Activated gamma-delta T cell treated with anti-CD3 and anti-CD28 coated beads, Interleukin-2, amount 50 U/mL, for 16 hours (primary cell): ENCODE results near the gene GRID1.

Experiments
- DNase-seq: peaks from one replicate; pipeline ENCODE4 v3.0.0-alpha.2; 2020; ENCODE audit warnings: low read depth

GRID1 gene

GRCh38 chr10:85581371-85581770 lies 785.2 kb downstream of the GRID1 start:
- no peak for DNase-seq

DNA sequence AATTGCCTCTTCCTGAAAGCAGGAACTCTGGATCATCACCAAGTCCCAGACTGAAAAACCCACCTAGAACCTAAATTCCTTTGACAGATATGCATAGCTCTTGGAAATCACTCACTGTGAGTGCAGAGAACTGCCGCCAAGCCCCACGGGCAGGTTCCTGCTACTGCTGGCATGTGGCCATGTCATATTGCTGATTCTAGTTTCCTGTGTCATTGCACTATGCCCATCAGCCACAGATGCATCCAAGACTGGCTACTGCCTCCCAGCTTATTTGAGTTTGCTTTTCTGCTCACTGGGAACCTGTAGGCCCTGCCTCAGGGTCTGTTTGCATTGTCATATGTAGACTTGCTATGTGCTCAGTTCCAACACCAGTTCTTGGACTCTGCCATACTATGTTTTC lies 786.0 kb downstream of the GRID1 start:
- DNase-seq: no peak

GRCh38 chr10:85578860-85579259 lies 787.7 kb downstream of the GRID1 start:
- DNase-seq: no peak

DNA sequence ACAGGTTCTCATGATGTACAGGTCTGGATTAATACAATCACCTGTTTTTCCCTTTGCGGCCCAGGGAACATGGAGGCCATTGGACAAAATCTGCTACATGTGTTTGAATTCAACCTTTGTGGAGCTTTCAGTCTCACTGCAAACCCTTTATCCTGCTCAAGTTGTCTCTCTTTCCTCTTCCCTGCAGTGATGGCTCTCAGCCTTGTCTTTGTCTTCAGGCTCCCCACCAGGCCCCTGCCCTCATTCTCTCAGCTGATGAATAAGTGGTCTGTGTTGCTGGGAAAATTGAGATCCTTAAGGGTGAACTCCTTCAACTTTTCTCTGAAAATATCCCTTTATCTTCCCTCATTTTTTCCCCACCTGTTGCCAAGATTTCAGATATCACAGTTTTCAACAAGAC lies 791.2 kb downstream of the GRID1 start:
- no peak for DNase-seq

DNA sequence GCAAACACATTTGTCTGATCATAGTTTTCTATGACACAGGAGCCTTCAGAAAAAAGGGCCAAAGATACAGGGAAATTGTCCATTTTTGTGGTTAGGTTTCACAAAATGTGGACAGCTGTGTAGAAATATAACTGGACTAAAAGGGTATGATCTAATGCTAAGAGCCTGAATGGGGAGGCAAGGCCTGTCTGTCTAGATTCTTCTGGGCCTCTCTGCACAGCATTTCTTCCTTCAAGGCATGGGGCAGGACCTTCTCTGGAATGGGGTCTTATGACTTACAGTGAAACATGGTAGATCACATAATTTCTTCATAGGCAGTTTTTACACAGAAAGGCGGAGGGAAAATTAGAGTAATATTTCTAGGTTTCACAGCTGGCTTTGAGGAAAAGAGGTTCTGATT lies 795.7 kb downstream of the GRID1 start:
- no peak for DNase-seq

- no peak for DNase-seq
Observed at GRCh38 chr10:85565381-85565780, 801.2 kb downstream of the GRID1 start.

DNA sequence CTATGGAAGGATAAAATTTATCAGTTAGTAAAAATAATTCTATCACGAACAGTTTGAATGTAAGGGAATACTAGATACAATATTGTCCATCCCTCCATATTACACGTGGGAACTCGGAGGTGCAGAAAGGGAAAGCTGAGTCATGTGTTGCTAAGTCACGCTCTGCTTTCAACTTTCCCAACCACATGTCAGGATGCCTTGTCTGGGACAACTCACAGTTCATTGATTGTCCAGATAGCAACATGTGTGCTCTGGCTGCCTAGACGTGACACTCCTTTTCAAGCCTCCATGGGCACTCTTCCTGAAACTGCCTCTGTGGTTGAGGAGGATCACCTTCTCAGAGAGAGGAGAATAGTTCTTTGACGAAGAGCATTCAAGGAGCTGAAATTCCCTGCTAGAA lies 808.1 kb downstream of the GRID1 start:
- DNase-seq: no peak

DNA sequence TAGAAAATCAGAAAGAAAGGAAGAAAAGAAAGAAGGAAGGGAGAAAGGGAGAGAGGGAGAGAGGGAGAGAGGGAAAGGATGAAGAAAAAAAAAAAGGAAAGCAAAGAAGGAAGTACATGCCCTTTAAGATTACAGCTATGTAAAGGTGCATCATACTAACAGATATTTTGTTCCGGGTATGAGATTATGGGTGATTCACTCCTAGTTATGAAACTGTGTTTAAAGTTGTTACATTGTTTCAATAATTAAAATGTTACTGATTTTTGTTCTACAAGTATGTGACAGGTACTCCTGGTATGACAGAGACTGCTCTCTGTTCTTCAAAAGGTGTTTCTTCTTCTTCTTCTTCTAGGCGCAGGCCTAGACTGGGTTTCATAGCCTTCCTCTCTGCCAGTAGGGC lies 808.9 kb downstream of the GRID1 start:
- no peak for DNase-seq

DNA sequence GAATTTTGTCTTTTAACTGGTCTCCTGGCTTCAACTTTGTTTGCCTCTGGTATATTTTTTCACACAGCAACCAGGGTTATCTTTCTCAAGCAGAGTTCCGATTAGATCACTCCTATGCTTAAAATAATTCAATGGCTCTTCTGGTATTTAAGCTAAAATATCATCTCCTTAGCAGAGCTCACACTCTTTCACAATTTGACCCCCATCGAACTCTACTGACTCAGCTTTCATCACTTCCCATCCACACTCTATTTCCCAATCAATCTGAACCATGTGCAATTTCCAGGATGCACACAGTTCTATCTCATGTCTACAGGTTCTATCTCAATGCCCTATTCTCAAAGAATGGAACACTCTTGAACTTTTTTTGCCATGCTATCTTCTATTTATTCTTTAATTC lies 809.5 kb downstream of the GRID1 start:
- no peak for DNase-seq
